GM23338 (cell line): ENCODE results near the gene ANKRD49. TPM values are rescaled to one million over a fixed set of nuclear protein-coding genes. Genes with fewer than 3 reads are reported as not detected.

ENCODE experiments used
- ATAC-seq: fragments of 200-7000 bp; cut with Tn5 transposase; 3 replicates; pipeline ENCODE4 v1.9.1; 2020
- DNase-seq: peaks from one replicate; pipeline ENCODE4 v3.0.0-alpha.2; 2015; ENCODE audit warnings: low spot score
- H2AFZ ChIP-seq: fragments of 200-600 bp; sonication (generic); 2 replicates; pipeline ENCODE4 v1.8.0; 2016; ENCODE audit warnings: antibody characterized with exemption, mild to moderate bottlenecking, moderate library complexity
- H3F3A ChIP-seq: fragments of 200-600 bp; sonication (generic); replicated peaks from 2 replicates; pipeline ENCODE4 v1.8.0; 2017; ENCODE audit warnings: antibody characterized with exemption, mixed run types, low read depth
- H3K27ac ChIP-seq: fragments of 200-600 bp; sonication (generic); 2 replicates; pipeline ENCODE4 v1.6.1; 2016; ENCODE audit warnings: low read depth
- H3K27me3 ChIP-seq: fragments of 200-600 bp; sonication (generic); 2 replicates; pipeline ENCODE4 v1.8.0; 2016; ENCODE audit warnings: mild to moderate bottlenecking, mixed run types, moderate library complexity; ENCODE audit not compliant: insufficient read depth
- H3K36me3 ChIP-seq: fragments of 200-600 bp; sonication (generic); 2 replicates; pipeline ENCODE4 v1.8.0; 2016; ENCODE audit warnings: mild to moderate bottlenecking; ENCODE audit not compliant: insufficient read depth
- H3K4me1 ChIP-seq: fragments of 200-600 bp; sonication (generic); 2 replicates; pipeline ENCODE4 v1.8.0; 2016; ENCODE audit warnings: mild to moderate bottlenecking, moderate library complexity; ENCODE audit not compliant: insufficient read depth
- H3K4me2 ChIP-seq: fragments of 200-600 bp; sonication (generic); 2 replicates; pipeline ENCODE4 v1.7.1; 2017; ENCODE audit warnings: mixed run types
- H3K4me3 ChIP-seq: fragments of 200-600 bp; sonication (generic); 2 replicates; pipeline ENCODE4 v1.6.1; 2016; ENCODE audit warnings: mixed run types
- H3K79me2 ChIP-seq: fragments of 200-600 bp; sonication (generic); replicated peaks from 2 replicates; pipeline ENCODE4 v1.8.0; 2017; ENCODE audit warnings: mild to moderate bottlenecking; ENCODE audit not compliant: insufficient read depth
- H3K9me2 ChIP-seq: fragments of 200-600 bp; sonication (generic); 2 replicates; pipeline ENCODE4 v1.8.0; 2017; ENCODE audit not compliant: insufficient read depth
- H4K20me1 ChIP-seq: fragments of 200-600 bp; sonication (generic); replicated peaks from 2 replicates; pipeline ENCODE4 v1.8.0; 2017; ENCODE audit warnings: mild to moderate bottlenecking; ENCODE audit not compliant: insufficient read depth
- H3K27ac Mint-ChIP-seq: 2 replicates; pipeline ENCODE4 v1.8.0; 2020; ENCODE audit warnings: inconsistent platforms, mild to moderate bottlenecking, moderate library complexity, mixed read lengths
- H3K27me3 Mint-ChIP-seq: 3 replicates; pipeline ENCODE4 v1.8.0; 2022; ENCODE audit warnings: low read depth, mild to moderate bottlenecking, moderate library complexity, mixed read lengths, inconsistent platforms; ENCODE audit not compliant: insufficient read depth, poor library complexity
- H3K36me3 Mint-ChIP-seq: 3 replicates; pipeline ENCODE4 v1.8.0; 2021; ENCODE audit warnings: low read depth, mild to moderate bottlenecking, inconsistent platforms, moderate library complexity, mixed read lengths
- H3K4me1 Mint-ChIP-seq: 3 replicates; pipeline ENCODE4 v1.8.0; 2020; ENCODE audit warnings: mild to moderate bottlenecking, inconsistent platforms, mixed read lengths
- H3K4me3 Mint-ChIP-seq: 3 replicates; pipeline ENCODE4 v1.8.0; 2021; ENCODE audit warnings: moderate library complexity, mild to moderate bottlenecking, inconsistent platforms, mixed read lengths
- H3K9me3 Mint-ChIP-seq: 3 replicates; pipeline ENCODE4 v1.8.0; 2020; ENCODE audit warnings: moderate library complexity, mild to moderate bottlenecking, inconsistent platforms, mixed read lengths
- CREB1 ChIP-seq: fragments of 250-450 bp; sonication (Bioruptor Pico); IDR thresholded peaks from 2 replicates; pipeline ENCODE4 v1.5.0; 2020; ENCODE audit warnings: low read depth, mild to moderate bottlenecking, moderate library complexity
- CTCF ChIP-seq, 2 experiments: fragments of 200-600 bp in 1 of 2; sonication (generic) in 1 of 2; conservative IDR thresholded peaks; 2 replicates each; pipeline versions ENCODE4 v1.5.1 to v1.6.1; 2016 to 2017; ENCODE audit warnings: antibody characterized with exemption in 2 of 2, low read depth in 2 of 2, mild to moderate bottlenecking in 2 of 2, moderate library complexity in 1 of 2
- EZH2 ChIP-seq: fragments of 200-600 bp; sonication (generic); IDR thresholded peaks from one replicate; pipeline ENCODE4 v1.8.0; 2017; ENCODE audit warnings: antibody characterized with exemption, mild to moderate bottlenecking, low read depth; ENCODE audit not compliant: unreplicated experiment
- STAT1 ChIP-seq: IDR thresholded peaks from one replicate; pipeline ENCODE4 v1.6.1; 2016; ENCODE audit warnings: antibody characterized with exemption; ENCODE audit not compliant: unreplicated experiment
- ZNF114 ChIP-seq: fragments of 250-450 bp; sonication (Bioruptor Pico); IDR thresholded peaks from 2 replicates; pipeline ENCODE4 v1.5.0; 2020; ENCODE audit warnings: mild to moderate bottlenecking, moderate library complexity
- ZNF331 ChIP-seq: fragments of 250-450 bp; sonication (Bioruptor Pico); IDR thresholded peaks from 2 replicates; pipeline ENCODE4 v1.5.0; 2020; ENCODE audit warnings: low read depth, mild to moderate bottlenecking, moderate library complexity
- polyA plus RNA-seq: library from polyadenylated mRNA; unstranded; fragments of >200 nt; fragmentation: Nextera tagmentation; extraction: Ambion mirVana; gene quantifications from 2 replicates; pipeline ENCODE4 v1.2.1, GENCODE V29; 2016
- total RNA-seq: library from RNA; depleted of rRNA; stranded (reverse); fragments of >200 nt; shearing (Covaris generic); gene quantifications from 2 replicates; pipeline ENCODE4 v1.2.3, GENCODE V29; 2014

The ANKRD49 gene
- total and polyA plus RNA-seq, 2 experiments from 2014 or later: 16.0 to 35.2 TPM

- no peaks in the 10 kb centered on the region for H3F3A ChIP-seq
- H3K4me1 ChIP-seq: no peaks in the 10 kb centered on the region
- TF ChIP-seq CREB1 (CRISPR knock-in tag): no peak
- DNase-seq (no peak), ATAC-seq (no peak)
- Mint-ChIP-seq H3K9me3 (no peaks in the 10 kb centered on the region), H3K27ac (no peak overlapping the region), H3K36me3 (no peaks in the 10 kb centered on the region), H3K4me1 (no peaks in the 10 kb centered on the region), H3K27me3 (no peaks in the 10 kb centered on the region), H3K4me3 (no peak overlapping the region)
- no peaks in the 10 kb centered on the region for H3K9me2 ChIP-seq
- H3K27me3 ChIP-seq: no peaks in the 10 kb centered on the region
- 0 out of 2 replicates have a peak overlapping the region, but pooled peaks have one; percentile 9 for H2AFZ ChIP-seq
- H3K36me3 ChIP-seq: no peaks in the 10 kb centered on the region
- no peaks in the 10 kb centered on the region for H4K20me1 ChIP-seq
- no peak overlapping the region for H3K4me2 ChIP-seq
- H3K79me2 ChIP-seq: no peaks in the 10 kb centered on the region
- H3K27ac ChIP-seq: no peak overlapping the region
- H3K4me3 ChIP-seq: no peak overlapping the region
Measured at GRCh38 chr11:94533696-94534630, 40.2 kb downstream of the ANKRD49 start.

- no peak for DNase-seq
- Mint-ChIP-seq H3K36me3 (no peaks in the 10 kb centered on the region), H3K27ac (no peak overlapping the region), H3K4me3 (no peak overlapping the region), H3K4me1 (no peaks in the 10 kb centered on the region; the same call in 2 of the 3 replicates), H3K27me3 (peaks cover 2% of the 10 kb centered on the region), H3K9me3 (no peaks in the 10 kb centered on the region)
- Histone ChIP-seq H3K79me2 (no peaks in the 10 kb centered on the region), H3K4me3 (no peak overlapping the region), H3K27me3 (no peaks in the 10 kb centered on the region; the same call in 1 of the 2 replicates), H3K4me1 (no peaks in the 10 kb centered on the region), H3K27ac (no peak overlapping the region), H3K4me2 (no peak overlapping the region), H3K36me3 (no peaks in the 10 kb centered on the region), H3K9me2 (no peaks in the 10 kb centered on the region), H4K20me1 (no peaks in the 10 kb centered on the region), H2AFZ (no peak overlapping the region), H3F3A (no peaks in the 10 kb centered on the region)
- no peak for ATAC-seq
- TF ChIP-seq STAT1 (no peak), CTCF (conservative IDR thresholded peaks at IDR 0.05; ENCODE audit: low read depth in 2 of 2) (no peak)
Measured at GRCh38 chr11:94536386-94536785, 42.6 kb downstream of the ANKRD49 start.

- Mint-ChIP-seq H3K4me3 (no peak overlapping the region), H3K27ac (no peak overlapping the region), H3K4me1 (peaks cover 4% of the 10 kb centered on the region; the same call in 1 of the 3 replicates), H3K9me3 (no peaks in the 10 kb centered on the region), H3K27me3 (peaks cover 5% of the 10 kb centered on the region), H3K36me3 (no peaks in the 10 kb centered on the region)
- no peak overlapping the region for H3K27ac ChIP-seq
- ATAC-seq (no peak), DNase-seq (no peak)
- H3K36me3 ChIP-seq: no peaks in the 10 kb centered on the region
- peaks cover 6% of the 10 kb centered on the region; the same call in 1 of the 2 replicates for H3K27me3 ChIP-seq
- no peak overlapping the region for H3K4me2 ChIP-seq
- no peaks in the 10 kb centered on the region for H3K4me1 ChIP-seq
- no peaks in the 10 kb centered on the region for H3F3A ChIP-seq
- H3K9me2 ChIP-seq: no peaks in the 10 kb centered on the region
- no peak overlapping the region for H3K4me3 ChIP-seq
- H3K79me2 ChIP-seq: no peaks in the 10 kb centered on the region
- H4K20me1 ChIP-seq: no peaks in the 10 kb centered on the region
- no peak overlapping the region for H2AFZ ChIP-seq
- TF ChIP-seq ZNF331 (no peak), CREB1 (CRISPR knock-in tag) (no peak), ZNF114 (no peak), EZH2 (no peak)
Measured at GRCh38 chr11:94537031-94537600, 43.3 kb downstream of the ANKRD49 start.
